Measurements from ENCODE around the gene ZFPM1. TPM values are rescaled to one million over a fixed set of nuclear protein-coding genes. Genes with fewer than 3 reads are reported as not detected.

The ZFPM1 gene
- total RNA-seq, 1 donor from 2014 or later = 8.4 TPM

DNA sequence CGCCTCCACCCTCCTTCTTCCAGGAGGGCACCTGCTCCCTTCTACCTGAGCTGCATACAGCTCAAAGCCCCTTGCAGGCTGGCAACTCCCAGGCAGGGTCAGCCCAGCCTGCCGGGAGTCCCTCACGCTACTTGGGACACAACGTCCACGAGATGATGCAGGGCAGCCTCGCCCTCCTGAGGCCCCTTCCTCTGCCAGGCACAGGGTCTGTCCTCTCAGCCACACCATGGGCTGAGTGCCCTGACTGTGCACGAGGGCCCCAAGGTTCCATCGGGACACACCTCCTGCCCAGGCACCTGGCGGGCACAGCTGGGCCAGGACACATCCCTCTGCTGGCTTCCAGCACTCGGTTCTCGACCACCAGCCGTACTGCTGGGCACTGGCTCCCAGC lies 86.2 kb downstream of the ZFPM1 start:
- Histone ChIP-seq H3K4me3 (no peak overlapping the region), H3K36me3 (no peaks in the 10 kb centered on the region), H3K27me3 (peaks cover 14% of the 10 kb centered on the region), H3K4me1 (peaks cover 9% of the 10 kb centered on the region), H3K27ac (no peak overlapping the region), H3K9me3 (peaks cover 12% of the 10 kb centered on the region)
- TF ChIP-seq CTCF (IDR thresholded peaks at IDR 0.05) = no peak
- ATAC-seq (no peak), DNase-seq (no peak)
- intact Hi-C loops (cut with DNase I) = no loop called here

- intact Hi-C loops (cut with DNase I) = no loop called here
- ATAC-seq (no peak), DNase-seq (no peak)
- Histone ChIP-seq H3K9me3 (peaks cover 12% of the 10 kb centered on the region), H3K27me3 (peaks cover 14% of the 10 kb centered on the region), H3K36me3 (no peaks in the 10 kb centered on the region), H3K27ac (no peak overlapping the region), H3K4me1 (peaks cover 8% of the 10 kb centered on the region), H3K4me3 (no peak overlapping the region)
- TF ChIP-seq CTCF (IDR thresholded peaks at IDR 0.05) = no peak
Measured at GRCh38 chr16:88539652-88540345, 86.7 kb downstream of the ZFPM1 start.

- TF ChIP-seq CTCF (IDR thresholded peaks at IDR 0.05) = no peak
- no peaks in the 10 kb centered on the region for H3K36me3 ChIP-seq
- no peak overlapping the region for H3K4me3 ChIP-seq
- intact Hi-C loops (cut with DNase I) = no loop called here
- no peak for DNase-seq
- peaks cover 16% of the 10 kb centered on the region for H3K27me3 ChIP-seq
- H3K9me3 ChIP-seq = peaks cover 12% of the 10 kb centered on the region
- H3K27ac ChIP-seq = no peak overlapping the region
- peak; percentile 17 for ATAC-seq
- H3K4me1 ChIP-seq = peaks cover 2% of the 10 kb centered on the region
Measured at GRCh38 chr16:88540346-88540977, 87.4 kb downstream of the ZFPM1 start.

DNA sequence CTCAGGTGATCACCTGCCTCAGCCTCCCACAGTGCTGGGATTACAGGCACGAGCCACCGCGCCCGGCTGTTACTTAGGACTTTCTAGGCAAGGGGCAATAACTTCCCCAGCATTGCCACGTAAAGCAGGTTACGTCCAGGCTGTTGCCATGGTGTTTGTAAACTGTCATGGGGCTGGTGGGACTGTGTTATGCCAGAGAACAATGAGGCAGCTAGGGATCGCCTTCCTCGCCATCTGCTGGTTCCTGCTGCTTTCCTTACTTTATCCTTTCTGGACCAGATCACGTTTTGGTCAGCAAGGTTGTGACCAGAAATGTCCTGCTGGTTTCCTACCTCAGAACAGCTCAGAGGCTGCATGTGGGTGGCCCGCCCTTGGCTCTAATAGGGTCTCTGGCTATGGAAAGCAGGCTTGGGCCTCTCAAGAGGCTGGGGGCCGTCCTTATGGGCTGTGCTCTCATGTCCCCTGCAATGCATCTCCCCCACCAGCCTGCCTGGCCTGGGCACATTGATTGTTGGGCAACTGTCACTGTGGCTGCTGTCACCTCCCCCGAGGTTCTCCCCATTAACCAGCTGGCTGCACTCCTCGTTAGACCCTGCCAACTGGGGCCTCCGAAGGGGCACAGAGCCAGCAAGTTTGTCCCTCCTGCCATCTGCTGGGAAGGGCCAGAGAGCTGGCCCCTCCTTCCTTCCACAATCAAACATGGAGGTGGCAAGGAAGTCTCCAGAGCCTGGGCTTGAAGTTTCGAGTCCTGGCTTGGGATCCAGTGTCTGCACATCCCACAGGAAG lies 88.9 kb downstream of the ZFPM1 start:
- ATAC-seq = no peak
- no peak overlapping the region for H3K4me3 ChIP-seq
- intact Hi-C loops (cut with DNase I) = no loop called here
- H3K27ac ChIP-seq = no peak overlapping the region
- H3K4me1 ChIP-seq = no peaks in the 10 kb centered on the region
- no peaks in the 10 kb centered on the region for H3K36me3 ChIP-seq
- H3K27me3 ChIP-seq = peaks cover 28% of the 10 kb centered on the region
- H3K9me3 ChIP-seq = peaks cover 12% of the 10 kb centered on the region
- DNase-seq = no peak
- no peak for TF ChIP-seq CTCF (IDR thresholded peaks at IDR 0.05)

DNA sequence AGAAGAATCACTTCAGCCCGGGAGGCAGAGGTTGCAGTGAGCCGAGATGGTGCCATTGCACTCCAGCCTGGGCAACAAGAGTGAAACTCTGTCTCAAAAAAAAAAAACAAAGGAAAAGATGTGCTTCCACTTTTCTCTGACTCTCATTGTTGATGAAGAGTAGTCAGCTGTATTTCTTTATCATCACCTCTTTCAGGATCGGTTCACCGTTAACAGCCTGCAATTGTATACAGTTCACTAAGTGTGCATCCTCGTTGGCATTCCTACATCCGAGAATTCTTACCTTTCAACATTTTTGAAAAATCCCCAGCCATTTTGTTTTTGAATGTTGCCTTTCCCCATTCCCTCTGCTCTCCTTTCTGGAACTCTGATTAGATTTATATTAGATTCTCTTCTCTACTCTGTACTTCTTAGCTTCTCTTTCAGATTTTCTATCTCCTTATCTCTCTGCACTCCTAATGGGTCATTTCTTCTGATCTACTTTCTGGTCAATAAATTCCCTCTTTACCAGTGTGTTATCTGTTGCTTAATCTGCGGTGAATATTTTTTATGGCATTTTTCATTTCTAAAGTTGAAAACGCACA lies 90.2 kb downstream of the ZFPM1 start:
- Histone ChIP-seq H3K36me3 (no peaks in the 10 kb centered on the region), H3K4me1 (no peaks in the 10 kb centered on the region), H3K9me3 (peaks cover 12% of the 10 kb centered on the region), H3K27me3 (peaks cover 28% of the 10 kb centered on the region), H3K27ac (no peak overlapping the region), H3K4me3 (no peak overlapping the region)
- TF ChIP-seq CTCF (IDR thresholded peaks at IDR 0.05) = no peak
- intact Hi-C loops (cut with DNase I) = no loop called here
- DNase-seq = no peak
- ATAC-seq = no peak

All from upper lobe of right lung (tissue), 1 donor.